H1 (cell line): ENCODE measurements around the gene AGTR1. TPM values are rescaled to one million over a fixed set of nuclear protein-coding genes. Genes with fewer than 3 reads are reported as not detected.

Experiments
- CTCF ChIA-PET: fragments of 300-600 bp; sonication (Branson Sonifier 250); formaldehyde crosslinking; loops from one replicate; lab custom pipeline; 2021; ENCODE audit not compliant: partially characterized antibody; lab: Charles Lee
- POLR2A ChIA-PET: fragments of 300-600 bp; sonication (Branson Sonifier 250); formaldehyde crosslinking; loops from one replicate; lab custom pipeline; 2021; ENCODE audit warnings: inconsistent platforms; ENCODE audit not compliant: partially characterized antibody; lab: Charles Lee
- DNase-seq, 2 experiments: peaks; one replicate each; pipeline versions ENCODE4 v3.0.0 to v3.0.0-alpha.2; 2010 to 2022; ENCODE audit warnings: low spot score in 2 of 2, low read depth in 1 of 2, mixed read lengths in 1 of 2
- FAIRE-seq: peaks from 2 replicates; lab custom pipeline; 2011; peaks lifted over from hg19 to GRCh38; lab: Jason Lieb, UNC
- H2AFZ ChIP-seq: 2 replicates; pipeline ENCODE4 v1.8.1; 2012; ENCODE audit warnings: low read length, inconsistent platforms
- H2AK5ac ChIP-seq: 2 replicates; pipeline ENCODE4 v1.6.1; 2013; ENCODE audit warnings: low read depth, low read length
- H2BK120ac ChIP-seq: replicated peaks from 2 replicates; pipeline ENCODE3; 2013; ENCODE audit warnings: low read depth, low read length, inconsistent platforms
- H2BK12ac ChIP-seq: 2 replicates; pipeline ENCODE4 v1.6.1; 2013; ENCODE audit warnings: low read depth, low read length
- H2BK15ac ChIP-seq: 2 replicates; pipeline ENCODE4 v1.6.1; 2013; ENCODE audit warnings: low read length
- H2BK20ac ChIP-seq: 2 replicates; pipeline ENCODE4 v1.6.1; 2013; ENCODE audit warnings: low read length
- H2BK5ac ChIP-seq: 2 replicates; pipeline ENCODE4 v1.6.1; 2013; ENCODE audit warnings: low read depth, low read length
- H3K14ac ChIP-seq: 2 replicates; pipeline ENCODE4 v1.6.1; 2013; ENCODE audit warnings: inconsistent platforms; ENCODE audit not compliant: insufficient read length
- H3K18ac ChIP-seq: 2 replicates; pipeline ENCODE4 v1.6.1; 2013; ENCODE audit warnings: low read length; ENCODE audit errors: extremely low read depth
- H3K23ac ChIP-seq: 2 replicates; pipeline ENCODE4 v1.6.1; 2013; ENCODE audit warnings: inconsistent platforms; ENCODE audit not compliant: insufficient read length
- H3K23me2 ChIP-seq: 2 replicates; pipeline ENCODE4 v1.6.1; 2013; ENCODE audit warnings: low read depth, low read length
- H3K27ac ChIP-seq: 2 replicates; pipeline ENCODE4 v1.6.1; 2011; ENCODE audit warnings: low read depth, low read length, inconsistent platforms
- H3K27me3 ChIP-seq, 4 experiments: replicated peaks in 1 of 4; 1 replicate in 1 of 4; 2 replicates in 3 of 4; pipeline versions ENCODE4 v1.6.1 to v1.8.1; 2011 to 2013; ENCODE audit warnings: low read length in 3 of 4, mild to moderate bottlenecking in 3 of 4, inconsistent platforms in 2 of 4, mixed read lengths in 2 of 4, moderate library complexity in 1 of 4; ENCODE audit not compliant: control insufficient read depth in 3 of 4, insufficient read depth in 3 of 4; ENCODE audit errors: extremely low read depth in 1 of 4
- H3K36me3 ChIP-seq, 4 experiments: 2 replicates each; pipeline versions ENCODE4 v1.6.1 to v1.8.1; 2011 to 2013; ENCODE audit warnings: mild to moderate bottlenecking in 4 of 4, low read length in 3 of 4, moderate library complexity in 2 of 4, control low read depth in 1 of 4, inconsistent platforms in 1 of 4; ENCODE audit not compliant: insufficient read depth in 4 of 4, control insufficient read depth in 2 of 4
- H3K4ac ChIP-seq: replicated peaks from 2 replicates; pipeline ENCODE3; 2013; ENCODE audit warnings: low read length, low read depth, mixed read lengths, inconsistent platforms; ENCODE audit not compliant: insufficient read length
- H3K4me1 ChIP-seq, 4 experiments: replicated peaks in 1 of 4; 1 replicate in 1 of 4; 2 replicates in 3 of 4; pipeline versions ENCODE4 v1.6.1 to v1.8.1; 2011 to 2013; ENCODE audit warnings: low read length in 3 of 4, inconsistent platforms in 2 of 4, mixed read lengths in 1 of 4; ENCODE audit not compliant: insufficient read depth in 4 of 4, control insufficient read depth in 3 of 4
- H3K4me2 ChIP-seq, 2 experiments: 2 replicates each; pipeline versions ENCODE4 v1.6.1 to v1.8.1; 2011 to 2013; ENCODE audit warnings: low read depth in 2 of 2, low read length in 2 of 2, control low read depth in 1 of 2, inconsistent platforms in 1 of 2, mild to moderate bottlenecking in 1 of 2; ENCODE audit not compliant: insufficient read depth in 1 of 2
- H3K4me3 ChIP-seq, 4 experiments: fragments of 200-600, 300-600 bp in 1 of 4; sonication (generic), shearing (Covaris generic), sonication (Bioruptor Twin) in 1 of 4; 2 replicates each; pipeline versions ENCODE4 v1.5.1 to v1.8.1; 2011 to 2016; ENCODE audit warnings: low read length in 4 of 4, low read depth in 3 of 4, control low read depth in 2 of 4, inconsistent platforms in 2 of 4, mild to moderate bottlenecking in 2 of 4, mixed read lengths in 1 of 4, moderate library complexity in 1 of 4; ENCODE audit not compliant: insufficient read depth in 2 of 4; ENCODE audit errors: extremely low read depth in 1 of 4
- H3K56ac ChIP-seq: replicated peaks from 2 replicates; pipeline ENCODE3; 2013; ENCODE audit warnings: low read depth, mild to moderate bottlenecking, mixed read lengths, low read length, inconsistent platforms; ENCODE audit not compliant: insufficient read length
- H3K79me1 ChIP-seq: 2 replicates; pipeline ENCODE4 v1.6.1; 2013; ENCODE audit warnings: low read depth, low read length, control low read depth
- H3K79me2 ChIP-seq, 2 experiments: 2 replicates each; pipeline versions ENCODE4 v1.6.1 to v1.8.1; 2012 to 2013; ENCODE audit warnings: low read length in 2 of 2, mild to moderate bottlenecking in 2 of 2, inconsistent platforms in 1 of 2; ENCODE audit not compliant: insufficient read depth in 2 of 2, control insufficient read depth in 1 of 2
- H3K9ac ChIP-seq, 4 experiments: replicated peaks in 1 of 4; 1 replicate in 1 of 4; 2 replicates in 3 of 4; pipeline versions ENCODE4 v1.6.1 to v1.8.1; 2011 to 2013; ENCODE audit warnings: low read depth in 3 of 4, low read length in 3 of 4, control low read depth in 2 of 4, mild to moderate bottlenecking in 2 of 4, moderate library complexity in 2 of 4, inconsistent platforms in 1 of 4; ENCODE audit errors: extremely low read depth in 1 of 4
- H3K9me3 ChIP-seq, 2 experiments: 2 replicates each; pipeline versions ENCODE4 v1.6.1 to v1.8.1; 2012 to 2013; ENCODE audit warnings: mild to moderate bottlenecking in 2 of 2, moderate library complexity in 2 of 2, control low read depth in 1 of 2, inconsistent platforms in 1 of 2, low read depth in 1 of 2, low read length in 1 of 2, mixed read lengths in 1 of 2; ENCODE audit not compliant: insufficient read depth in 2 of 2
- H4K20me1 ChIP-seq, 2 experiments: replicated peaks in 1 of 2; 2 replicates each; pipeline versions ENCODE3 to v1.8.1; 2011 to 2013; ENCODE audit warnings: inconsistent platforms in 2 of 2, low read length in 2 of 2, mild to moderate bottlenecking in 1 of 2; ENCODE audit not compliant: insufficient read depth in 2 of 2, control insufficient read depth in 1 of 2
- H4K5ac ChIP-seq: 2 replicates; pipeline ENCODE4 v1.6.1; 2013; ENCODE audit warnings: low read length, low read depth, mixed read lengths, inconsistent platforms; ENCODE audit not compliant: insufficient read length
- H4K8ac ChIP-seq: 2 replicates; pipeline ENCODE4 v1.8.0; 2013; ENCODE audit warnings: mild to moderate bottlenecking, moderate library complexity, low read length, inconsistent platforms; ENCODE audit not compliant: insufficient read depth; ENCODE audit errors: extremely low read depth
- H4K91ac ChIP-seq: replicated peaks from 2 replicates; pipeline ENCODE3; 2013; ENCODE audit warnings: low read length, mixed read lengths, inconsistent platforms; ENCODE audit not compliant: insufficient read length
- CBX5 ChIP-seq: fragments of 300-800, 300-1000 bp; sonication (generic); IDR thresholded peaks from 2 replicates; pipeline ENCODE4 v1.7.1; 2016; ENCODE audit warnings: antibody characterized with exemption, low read length, low read depth
- CBX8 ChIP-seq: fragments of 300-800, 300-1000 bp; sonication (generic); IDR thresholded peaks from 2 replicates; pipeline ENCODE4 v1.7.1; 2016; ENCODE audit warnings: low read depth, low read length, borderline replicate concordance
- CEBPB ChIP-seq: IDR thresholded peaks from 2 replicates; pipeline ENCODE4 v1.6.1; 2012; ENCODE audit warnings: low read depth, low read length
- CTBP2 ChIP-seq: IDR thresholded peaks from 2 replicates; pipeline ENCODE4 v1.7.0; 2011; ENCODE audit warnings: borderline replicate concordance, mild to moderate bottlenecking, moderate library complexity, mixed read lengths, low read length; ENCODE audit not compliant: insufficient read depth, insufficient read length
- HDAC2 ChIP-seq, 2 experiments: fragments of 300-600 bp in 1 of 2; sonication (generic) in 1 of 2; IDR thresholded peaks; 2 replicates each; pipeline ENCODE4 v1.6.1; 2011 to 2012; ENCODE audit warnings: low read depth in 2 of 2, low read length in 2 of 2, mild to moderate bottlenecking in 2 of 2, moderate library complexity in 2 of 2, borderline replicate concordance in 1 of 2, inconsistent platforms in 1 of 2
- HDAC6 ChIP-seq: IDR thresholded peaks from one replicate; pipeline ENCODE4 v1.7.1; 2012; ENCODE audit warnings: low read depth, mild to moderate bottlenecking, inconsistent platforms, low read length, moderate library complexity
- JUND ChIP-seq: IDR thresholded peaks from 2 replicates; pipeline ENCODE4 v1.6.1; 2011; ENCODE audit warnings: mild to moderate bottlenecking, improper control_type of control experiment, low read length
- WGBS, 2 experiments: shearing (Covaris generic) in 1 of 2; methylation state at CpG; one replicate each; pipeline versions ENCODE4 v1.1.6 to v1.1.7; 2013 to 2015; ENCODE audit warnings: low lambda C conversion rate in 2 of 2, mixed read lengths in 2 of 2, inconsistent platforms in 1 of 2, low coverage in 1 of 2, missing lambda C conversion rate in 1 of 2; ENCODE audit not compliant: insufficient replicate concordance in 2 of 2, insufficient coverage in 1 of 2, insufficient read length in 1 of 2; ENCODE audit errors: extremely low coverage in 1 of 2, missing lambda C conversion rate in 1 of 2; 5-methylcytosine and 5-hydroxymethylcytosine counted together
- polyA plus RNA-seq, 7 experiments: library from polyadenylated mRNA; depleted of rRNA in 3 of 7; stranded (reverse) in 5 of 7; unstranded in 2 of 7; fragments of >200 nt in 5 of 7; fragments of 200-250 nt in 2 of 7; gene quantifications; 1 replicate in 5 of 7; 2 replicates in 1 of 7; 4 replicates in 1 of 7; pipeline versions ENCODE4 v1.2.1 to v1.2.3, GENCODE V29; 2011 to 2013; ENCODE audit warnings: missing spikeins in 2 of 7, mixed read lengths in 2 of 7
- total RNA-seq: library from RNA; stranded (reverse); fragmentation: NEBNext Ultra II Directional; extraction: Animal tissue kit (Norgen Biotek cat#: 25700); gene quantifications from 2 replicates; pipeline ENCODE4 v1.2.1, GENCODE V29; 2021
- TF ChIP-seq, protein P1 (sequence below): IDR thresholded peaks from 2 replicates; pipeline ENCODE4 v1.6.1; 2012; ENCODE audit warnings: inconsistent platforms
- TF ChIP-seq, protein P2 (sequence below): IDR thresholded peaks from 2 replicates; pipeline ENCODE4 v1.6.1; 2012; ENCODE audit warnings: low read length, inconsistent platforms

Gene AGTR1
- total and polyA plus RNA-seq, 2 of the 8 experiments (the other 6 are each of a cell fraction or from before 2014, with no cell fraction given), result 0.03 TPM; not detected in 1

DNA sequence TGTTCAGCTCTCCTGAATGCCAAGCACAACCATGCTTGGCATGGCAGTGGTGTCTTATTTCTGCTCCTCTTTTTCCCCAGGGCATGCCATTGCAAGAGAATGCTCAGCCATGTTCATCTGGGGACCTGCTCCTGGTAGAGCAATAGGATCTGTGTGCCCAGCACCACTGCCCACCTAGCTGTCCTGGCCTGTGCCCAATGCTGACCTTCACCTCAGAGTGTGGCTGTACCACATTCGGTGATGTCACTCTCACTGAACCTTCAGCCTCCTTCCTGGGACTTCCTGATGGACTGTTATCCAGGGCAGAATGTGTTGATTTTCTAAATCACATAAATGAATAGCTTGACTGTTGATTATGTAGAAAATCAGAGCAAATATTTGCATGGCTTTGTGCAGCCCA lies 42.0 kb downstream of the AGTR1 start:
- H3K79me1 ChIP-seq, result no peaks in the 10 kb centered on the region; the same call in 1 of the 2 replicates
- no peak overlapping the region for H2AFZ ChIP-seq
- H3K4me2 ChIP-seq, result no peak overlapping the region
- H3K4ac ChIP-seq, result no peak overlapping the region
- H2BK15ac ChIP-seq, result no peak overlapping the region
- TF ChIP-seq HDAC2 (IDR thresholded peaks at IDR 0.05; ENCODE audit: borderline replicate concordance in 1 of 2, low read depth in 2 of 2, low read length in 2 of 2), result no peak
- no peak for TF ChIP-seq CBX5
- no peak for TF ChIP-seq CBX8
- TF ChIP-seq, protein P1, sequence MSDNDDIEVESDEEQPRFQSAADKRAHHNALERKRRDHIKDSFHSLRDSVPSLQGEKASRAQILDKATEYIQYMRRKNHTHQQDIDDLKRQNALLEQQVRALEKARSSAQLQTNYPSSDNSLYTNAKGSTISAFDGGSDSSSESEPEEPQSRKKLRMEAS, result no peak
- TF ChIP-seq, protein P2, sequence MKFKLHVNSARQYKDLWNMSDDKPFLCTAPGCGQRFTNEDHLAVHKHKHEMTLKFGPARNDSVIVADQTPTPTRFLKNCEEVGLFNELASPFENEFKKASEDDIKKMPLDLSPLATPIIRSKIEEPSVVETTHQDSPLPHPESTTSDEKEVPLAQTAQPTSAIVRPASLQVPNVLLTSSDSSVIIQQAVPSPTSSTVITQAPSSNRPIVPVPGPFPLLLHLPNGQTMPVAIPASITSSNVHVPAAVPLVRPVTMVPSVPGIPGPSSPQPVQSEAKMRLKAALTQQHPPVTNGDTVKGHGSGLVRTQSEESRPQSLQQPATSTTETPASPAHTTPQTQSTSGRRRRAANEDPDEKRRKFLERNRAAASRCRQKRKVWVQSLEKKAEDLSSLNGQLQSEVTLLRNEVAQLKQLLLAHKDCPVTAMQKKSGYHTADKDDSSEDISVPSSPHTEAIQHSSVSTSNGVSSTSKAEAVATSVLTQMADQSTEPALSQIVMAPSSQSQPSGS, result no peak
- no peak for TF ChIP-seq CEBPB
- TF ChIP-seq CTBP2, result no peak
- TF ChIP-seq JUND, result no peak
- TF ChIP-seq HDAC6, result no peak
- CTCF ChIA-PET, result interaction anchor here (0.6 to 1.7 kb wide), 2 partner anchors 8 to 11 kb away, joined by 3 to 6 read pairs; no protein-coding TSS in a partner anchor
- no peak overlapping the region for H3K56ac ChIP-seq
- H2BK5ac ChIP-seq, result no peak overlapping the region
- H3K23me2 ChIP-seq, result no peaks in the 10 kb centered on the region
- H4K5ac ChIP-seq, result no peak overlapping the region
- H2BK120ac ChIP-seq, result no peak overlapping the region
- H3K18ac ChIP-seq, result no peak overlapping the region
- no peaks in the 10 kb centered on the region for H4K20me1 ChIP-seq
- H4K8ac ChIP-seq, result no peak overlapping the region
- H3K23ac ChIP-seq, result no peak overlapping the region
- no peak overlapping the region for H2BK12ac ChIP-seq
- DNase-seq (no peak), FAIRE-seq (no peak)
- H2BK20ac ChIP-seq, result no peak overlapping the region
- H2AK5ac ChIP-seq, result no peak overlapping the region
- no peak overlapping the region for H3K27ac ChIP-seq
- H3K36me3 ChIP-seq, result no peaks in the 10 kb centered on the region
- H3K4me1 ChIP-seq, result no peaks in the 10 kb centered on the region
- 83% methylated on average over 1 of the region's 1 CpG; no CpG with 5 or more reads in 1 of the 2 experiments for WGBS, 2 experiments
- POLR2A ChIA-PET, result no interaction called here
- no peak overlapping the region for H3K4me3 ChIP-seq
- no peaks in the 10 kb centered on the region for H3K9me3 ChIP-seq
- peaks cover 0 to 2% (median 0%) of the 10 kb centered on the region in 4 experiments; a peak in 1 of 7 replicates for H3K27me3 ChIP-seq
- H3K9ac ChIP-seq, result no peak overlapping the region
- no peaks in the 10 kb centered on the region for H3K79me2 ChIP-seq
- H4K91ac ChIP-seq, result no peak overlapping the region
- no peak overlapping the region for H3K14ac ChIP-seq
